GM18502 (cell line): ENCODE data around the gene ANO7.

Experiments used
- ATAC-seq: cut with Tn5 transposase; IDR thresholded peaks from one replicate; pipeline ENCODE4 v1.9.1; 2021; ENCODE audit warnings: mild to moderate bottlenecking; ENCODE audit not compliant: unreplicated experiment, poor library complexity

The ANO7 gene

GRCh38 chr2:241157841-241158545, 30.5 kb upstream of the ANO7 start:
- no peak for ATAC-seq

GRCh38 chr2:241158546-241158900, 30.0 kb upstream of the ANO7 start:
- no peak for ATAC-seq

GRCh38 chr2:241159116-241159515, 29.4 kb upstream of the ANO7 start:
- ATAC-seq: no peak

- no peak for ATAC-seq
Measured at GRCh38 chr2:241160318-241160717, 28.2 kb upstream of the ANO7 start.

DNA sequence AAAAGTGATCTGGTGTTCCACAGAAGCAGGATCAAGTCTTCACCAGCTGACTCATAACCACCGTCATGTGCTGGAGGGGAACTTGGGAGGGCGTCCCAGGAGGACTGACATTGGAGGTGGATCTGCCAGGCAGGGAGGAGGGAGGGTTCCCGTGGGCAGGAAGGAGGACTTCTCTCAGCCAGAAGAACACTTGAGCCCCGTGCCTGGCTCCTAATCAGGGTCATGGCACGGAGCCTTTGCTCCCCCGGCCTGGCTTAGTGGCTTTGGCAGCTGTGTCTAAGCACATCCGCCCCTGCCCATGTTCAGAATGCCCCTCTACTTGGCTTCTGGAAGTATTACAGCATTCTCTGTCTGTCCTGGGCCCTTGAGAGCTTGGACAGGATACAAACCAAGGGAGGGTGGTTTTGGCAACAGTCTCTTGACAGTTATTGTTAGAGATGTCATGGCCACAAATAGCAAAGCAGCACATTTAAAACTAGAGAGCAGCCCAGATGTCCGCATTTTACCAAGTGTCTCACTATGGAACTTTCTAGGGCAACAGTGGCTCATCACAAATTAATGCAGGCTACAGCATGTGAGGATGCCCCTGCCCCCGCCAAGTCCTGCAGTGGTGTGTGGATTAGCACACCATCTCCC, 26.7 kb upstream of the ANO7 start:
- ATAC-seq: no peak

DNA sequence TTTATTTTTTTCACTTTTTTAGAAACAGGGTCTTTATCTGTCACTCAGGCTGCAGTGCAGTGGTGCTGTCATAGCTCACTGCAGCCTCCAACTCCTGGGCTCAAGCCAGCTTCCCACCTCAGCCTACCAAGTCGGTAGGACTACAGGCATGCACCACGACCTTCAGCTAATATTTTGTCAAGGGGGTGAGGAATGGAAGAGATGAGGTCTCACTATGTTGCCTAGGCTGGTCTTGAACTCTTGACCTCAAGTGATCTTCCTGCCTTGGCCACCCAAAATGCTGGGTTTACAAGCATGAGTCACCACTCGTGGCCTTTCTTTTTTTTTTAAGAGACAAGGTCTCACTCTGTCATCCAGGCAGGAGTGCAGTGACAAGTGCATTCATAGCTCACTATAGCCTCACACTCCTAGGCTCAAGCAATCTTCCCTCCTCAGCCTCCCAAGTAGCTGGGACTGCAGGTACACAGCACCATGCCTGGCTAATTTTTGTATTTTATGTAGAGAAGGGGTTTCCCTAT, 24.8 kb upstream of the ANO7 start:
- no peak for ATAC-seq

GRCh38 chr2:241168366-241168765, 20.1 kb upstream of the ANO7 start:
- ATAC-seq: no peak

DNA sequence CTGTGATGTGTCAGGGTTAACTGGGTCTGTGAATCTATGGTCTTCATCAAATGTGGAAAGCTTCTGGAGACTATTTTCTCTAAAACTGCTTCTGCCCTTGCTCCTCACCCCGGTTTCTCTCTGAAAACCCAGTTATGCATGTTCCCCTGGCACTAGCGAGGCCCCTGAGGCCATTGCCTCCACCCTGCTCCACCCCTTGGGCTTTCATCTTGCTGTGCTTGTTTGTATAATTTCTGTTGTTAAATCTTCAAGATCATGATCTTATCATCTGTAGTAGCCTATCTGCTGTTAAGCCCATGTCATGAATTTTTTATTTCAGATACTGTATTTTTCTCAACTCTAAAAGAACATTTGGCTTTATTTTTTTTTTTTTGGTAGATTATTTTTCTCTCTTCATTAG, 14.9 kb upstream of the ANO7 start:
- no peak for ATAC-seq

DNA sequence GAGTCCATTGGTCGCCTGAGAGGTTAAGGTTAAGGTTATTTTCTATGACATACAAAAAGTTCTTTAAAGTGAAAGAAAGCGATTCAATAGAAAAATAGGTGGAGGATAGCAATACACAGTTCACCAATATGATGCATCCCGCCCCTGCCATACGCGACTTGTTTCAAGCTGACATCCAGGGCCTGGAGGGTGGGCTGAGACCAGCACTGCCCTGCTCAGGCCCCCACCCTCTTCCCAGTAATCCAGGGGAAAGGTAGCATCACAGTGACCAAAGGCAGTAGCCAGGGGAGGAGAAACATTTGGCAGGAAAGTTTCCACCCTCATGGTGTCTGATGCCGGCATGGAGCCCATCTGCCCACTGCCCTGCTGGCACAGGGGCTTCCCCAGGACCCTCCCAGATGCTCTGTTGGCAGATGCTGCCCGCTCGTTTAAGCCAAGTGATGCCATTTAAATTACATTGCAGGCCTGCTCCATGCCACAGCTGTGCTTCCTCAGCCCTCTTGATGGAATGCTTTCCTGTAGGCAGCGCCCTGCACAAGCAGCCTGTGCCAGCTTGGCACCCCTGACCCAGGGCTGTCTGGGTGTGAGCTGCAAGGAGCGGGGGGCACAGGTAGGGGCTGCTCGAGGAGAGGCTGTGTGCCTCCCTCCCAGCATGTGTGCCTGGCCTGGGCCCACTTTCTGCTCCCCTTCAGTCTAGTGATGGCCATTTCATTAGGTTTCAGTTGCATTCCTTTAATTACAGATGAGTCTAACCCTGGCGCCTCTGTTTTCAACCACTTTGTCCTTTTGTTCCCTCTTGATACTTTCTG, 10.7 kb upstream of the ANO7 start:
- ATAC-seq: no peak

- no peak for ATAC-seq
Measured at GRCh38 chr2:241178961-241179360, 9.5 kb upstream of the ANO7 start.

DNA sequence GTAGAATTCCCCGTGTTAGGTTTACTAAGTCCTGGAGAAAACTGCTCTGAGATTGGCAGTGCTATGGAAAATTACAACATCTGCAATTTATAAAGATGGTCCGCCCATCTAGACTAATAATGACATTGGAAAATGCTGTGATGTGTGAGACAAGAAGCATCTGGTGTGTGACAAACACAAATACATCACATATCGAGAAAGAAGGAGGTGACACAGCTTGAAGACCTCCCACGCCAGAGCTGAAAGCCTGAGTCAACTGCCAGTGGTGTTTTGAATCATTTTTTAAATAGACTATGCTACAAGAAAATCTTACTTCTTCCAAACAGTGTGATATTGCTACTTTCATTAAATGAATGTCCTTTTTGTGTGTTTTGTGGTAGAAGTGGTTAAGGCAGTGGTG, 8.6 kb upstream of the ANO7 start:
- no peak for ATAC-seq

DNA sequence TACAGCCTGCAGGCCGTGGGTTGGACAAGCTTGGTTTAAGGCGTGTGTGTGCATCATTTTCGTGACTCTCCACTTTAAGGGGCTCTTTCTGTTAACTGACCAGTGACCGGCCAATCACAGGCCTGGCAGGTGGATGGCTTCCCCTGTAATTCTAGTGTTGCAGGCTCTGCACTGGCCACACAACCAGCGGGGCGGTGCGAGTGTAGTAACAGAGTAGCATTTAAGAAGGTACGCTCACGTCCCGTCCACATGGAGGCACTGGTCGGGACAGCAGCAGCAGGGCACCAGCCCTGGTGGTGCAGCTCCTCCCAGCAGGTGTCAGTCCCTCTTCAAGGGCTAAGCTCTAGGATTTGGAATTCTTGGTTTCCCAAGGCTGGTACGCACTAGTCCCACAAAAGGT, 8.0 kb upstream of the ANO7 start:
- ATAC-seq: no peak

- no peak for ATAC-seq
Measured at GRCh38 chr2:241182126-241182525, 6.4 kb upstream of the ANO7 start.

DNA sequence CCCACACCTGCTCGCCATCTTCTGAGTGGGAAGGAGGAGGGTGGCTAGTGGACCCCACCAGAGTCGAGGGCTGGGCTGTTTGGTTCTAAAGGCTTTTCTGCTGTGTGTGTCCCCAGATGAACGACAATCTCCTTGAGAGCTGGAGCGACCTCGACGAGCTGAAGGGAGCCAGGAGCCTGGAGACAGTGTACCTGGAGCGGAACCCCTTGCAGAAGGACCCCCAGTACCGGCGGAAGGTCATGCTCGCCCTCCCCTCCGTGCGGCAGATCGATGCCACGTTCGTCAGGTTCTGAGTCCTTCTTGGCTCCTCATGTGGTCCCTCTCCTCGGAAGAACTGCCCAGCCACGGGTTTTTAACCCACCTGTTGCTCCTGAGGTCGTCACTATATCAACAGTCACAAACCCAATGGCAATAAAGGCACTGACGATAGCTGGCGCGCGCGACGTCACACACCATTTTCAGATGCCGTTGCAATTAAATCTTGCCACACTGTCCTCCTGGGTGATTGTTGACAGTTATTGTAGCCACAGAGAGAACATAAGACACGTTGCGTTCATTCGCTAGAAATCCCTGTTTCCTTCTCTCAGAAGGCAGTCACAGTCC, 5.8 kb upstream of the ANO7 start:
- ATAC-seq: no peak

DNA sequence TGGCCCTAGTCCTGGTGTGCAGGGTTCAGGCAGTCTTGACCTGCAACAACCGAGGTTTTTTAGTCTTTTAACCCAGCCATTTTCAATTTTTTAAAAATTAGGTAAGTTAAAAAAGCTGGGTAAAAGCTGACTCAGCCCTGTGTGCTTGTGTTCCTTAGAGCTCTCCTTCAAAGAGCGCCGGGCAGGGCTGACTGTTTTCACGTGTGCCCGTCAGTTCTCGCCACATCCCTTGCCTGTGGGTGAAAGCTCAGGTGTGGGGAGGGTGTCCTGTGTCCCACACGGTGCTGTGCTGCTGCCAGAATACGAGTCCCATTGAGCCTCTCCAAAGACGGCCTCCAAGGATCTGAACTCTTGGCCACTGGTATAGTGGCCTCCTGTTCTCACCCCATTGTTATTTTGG, 5.3 kb upstream of the ANO7 start:
- no peak for ATAC-seq

DNA sequence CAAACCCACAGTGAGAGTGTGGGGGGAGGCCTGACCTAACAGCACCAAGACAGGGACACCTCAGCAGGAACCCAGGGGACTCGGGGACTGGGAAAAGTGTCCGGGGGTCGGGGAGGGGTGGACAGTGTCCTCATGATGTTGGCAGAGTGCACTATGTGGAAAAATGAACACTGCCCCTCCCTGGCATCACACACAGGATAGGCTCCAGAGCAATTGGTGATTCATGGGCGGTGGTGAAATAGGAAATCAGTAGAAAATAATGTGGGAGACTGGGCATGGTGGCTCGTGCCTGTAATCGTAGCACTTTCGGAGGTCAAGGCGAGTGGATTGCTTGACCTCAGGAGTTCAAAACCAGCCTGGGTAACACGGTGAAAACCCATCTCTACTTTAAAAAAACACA, 3.6 kb upstream of the ANO7 start:
- ATAC-seq: no peak

DNA sequence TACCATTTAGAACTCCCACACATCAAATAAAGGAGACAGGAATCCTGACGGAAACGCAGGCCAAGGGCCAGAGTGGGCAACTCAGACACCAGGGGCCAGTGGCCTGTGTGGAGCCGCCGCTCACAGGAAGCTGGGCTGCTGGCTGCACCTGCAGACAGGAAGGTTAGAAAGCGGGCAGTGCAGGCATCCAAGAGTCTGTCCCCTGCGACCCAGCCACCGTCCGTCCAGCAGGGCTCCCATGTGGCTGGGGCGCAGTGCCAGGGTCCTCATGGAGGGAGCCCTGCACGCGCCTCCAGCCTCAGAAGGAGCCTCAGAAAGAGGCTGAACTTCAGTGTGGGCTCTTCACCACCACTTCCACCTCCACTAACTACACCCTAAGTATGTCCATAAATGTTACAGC, 2.5 kb upstream of the ANO7 start:
- ATAC-seq: no peak

- ATAC-seq: no peak
Measured at GRCh38 chr2:241187101-241187917, 1.2 kb upstream of the ANO7 start.

- ATAC-seq: no peak
Measured at GRCh38 chr2:241187918-241188234, 601 bp upstream of the ANO7 start.

DNA sequence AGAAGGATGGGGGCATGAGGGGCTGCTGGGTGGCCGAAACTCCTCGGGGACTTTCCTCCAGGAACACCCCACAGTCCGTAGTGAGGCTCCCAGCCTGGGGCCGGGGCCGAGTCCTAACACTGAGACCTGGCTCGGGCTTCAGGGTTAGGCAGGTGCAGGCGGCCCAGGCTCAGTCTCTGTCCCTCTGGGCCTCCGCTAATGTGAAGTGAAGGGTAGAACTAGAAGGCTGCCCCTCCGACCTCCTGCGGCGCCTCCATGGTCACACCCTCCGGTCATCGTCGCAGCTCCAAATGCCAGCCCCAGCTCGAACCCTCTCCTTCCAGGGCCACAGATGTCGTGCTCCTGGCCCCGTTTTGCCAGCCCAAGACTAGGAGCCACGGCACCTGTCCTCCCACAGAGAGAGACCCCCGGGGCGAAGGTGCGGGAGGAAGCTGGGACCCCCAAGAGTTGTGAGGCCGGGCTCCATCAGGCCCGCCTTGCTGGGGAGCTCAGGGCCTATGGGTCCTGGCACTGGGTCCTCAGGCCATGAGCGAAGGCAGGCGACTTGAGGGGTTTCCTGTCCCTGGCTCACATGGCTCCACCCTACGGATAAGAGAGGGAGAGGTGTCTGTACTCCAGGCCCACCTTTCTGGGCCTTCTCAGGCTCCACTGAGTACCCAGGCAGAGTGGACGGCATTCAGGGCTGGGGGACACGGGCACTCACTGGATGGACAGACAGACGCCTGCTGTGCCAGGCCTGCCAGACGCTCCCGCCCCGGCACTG, 797 bp downstream of the ANO7 start:
- ATAC-seq: no peak
